ENCODE measurements around the gene TGFB2.

DNA sequence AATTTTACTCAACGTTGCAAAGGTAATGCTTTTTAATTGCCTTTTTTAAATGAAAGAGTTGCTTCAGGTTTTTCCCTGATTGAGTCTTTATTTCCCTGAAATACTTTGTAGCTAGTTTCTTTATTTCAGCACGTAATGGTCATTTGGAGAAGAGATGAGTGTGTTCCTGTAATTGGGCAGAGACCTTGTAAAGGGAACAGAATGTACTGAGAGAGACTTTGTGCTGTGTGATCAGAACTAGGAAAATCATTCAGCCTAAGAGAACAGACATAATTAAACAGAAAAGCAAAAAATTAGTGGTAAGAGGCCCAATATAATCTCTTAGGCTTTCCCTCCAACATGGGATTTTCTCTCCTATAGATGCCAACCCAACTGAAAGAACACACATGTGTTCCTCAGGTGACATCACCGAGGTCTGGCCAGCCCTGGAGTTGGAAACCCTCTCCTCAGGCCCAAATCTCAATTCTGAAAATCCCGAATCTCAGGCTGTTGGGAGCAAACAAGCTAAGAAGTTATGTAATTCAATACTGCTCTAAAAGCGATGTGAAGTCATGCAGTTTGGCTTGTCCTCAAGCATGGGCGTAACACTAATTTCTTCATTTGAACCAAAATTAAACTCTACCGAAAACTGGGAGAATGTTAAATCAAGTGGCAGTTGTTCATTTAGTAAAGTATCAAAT is 102.0 kb downstream of the TGFB2 start:
- TF ChIP-seq MXI1 (conservative IDR thresholded peaks at IDR 0.05; ENCODE audit: poor library complexity, severe bottlenecking) (no peak), EP300 (conservative IDR thresholded peaks at IDR 0.05; ENCODE audit: poor library complexity, severe bottlenecking) (no peak), EZH2 (IDR thresholded peaks at IDR 0.05; ENCODE audit: borderline replicate concordance, insufficient read depth, low read length, poor library complexity, severe bottlenecking) (no peak), TAF1 (IDR thresholded peaks at IDR 0.05; ENCODE audit: low read depth) (no peak), POLR2AphosphoS5 (IDR thresholded peaks at IDR 0.05) (no peak)
- TF ChIP-seq, protein P1, sequence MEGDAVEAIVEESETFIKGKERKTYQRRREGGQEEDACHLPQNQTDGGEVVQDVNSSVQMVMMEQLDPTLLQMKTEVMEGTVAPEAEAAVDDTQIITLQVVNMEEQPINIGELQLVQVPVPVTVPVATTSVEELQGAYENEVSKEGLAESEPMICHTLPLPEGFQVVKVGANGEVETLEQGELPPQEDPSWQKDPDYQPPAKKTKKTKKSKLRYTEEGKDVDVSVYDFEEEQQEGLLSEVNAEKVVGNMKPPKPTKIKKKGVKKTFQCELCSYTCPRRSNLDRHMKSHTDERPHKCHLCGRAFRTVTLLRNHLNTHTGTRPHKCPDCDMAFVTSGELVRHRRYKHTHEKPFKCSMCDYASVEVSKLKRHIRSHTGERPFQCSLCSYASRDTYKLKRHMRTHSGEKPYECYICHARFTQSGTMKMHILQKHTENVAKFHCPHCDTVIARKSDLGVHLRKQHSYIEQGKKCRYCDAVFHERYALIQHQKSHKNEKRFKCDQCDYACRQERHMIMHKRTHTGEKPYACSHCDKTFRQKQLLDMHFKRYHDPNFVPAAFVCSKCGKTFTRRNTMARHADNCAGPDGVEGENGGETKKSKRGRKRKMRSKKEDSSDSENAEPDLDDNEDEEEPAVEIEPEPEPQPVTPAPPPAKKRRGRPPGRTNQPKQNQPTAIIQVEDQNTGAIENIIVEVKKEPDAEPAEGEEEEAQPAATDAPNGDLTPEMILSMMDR (IDR thresholded peaks at IDR 0.05; ENCODE audit: poor library complexity, severe bottlenecking): no peak

Data from neural cell (in vitro differentiated cells).